Transverse colon (tissue), 4 donors: ENCODE data around the gene IFT81. TPM values are rescaled to one million over a fixed set of nuclear protein-coding genes. Genes with fewer than 3 reads are reported as not detected.

Experiments used
- DNase-seq: peaks from one replicate; pipeline ENCODE4 v3.0.0-alpha.2; 2019
- H3K27ac ChIP-seq, 4 donors: fragments of 200-600 bp; sonication (generic); 2 replicates each; pipeline ENCODE4 v1.5.1; 2016 to 2018; ENCODE audit warnings: inconsistent platforms in 4 of 4
- H3K27me3 ChIP-seq: fragments of 200-600 bp; sonication (generic); 2 replicates; pipeline ENCODE4 v1.5.1; 2017; ENCODE audit warnings: inconsistent platforms
- H3K36me3 ChIP-seq, 4 donors: fragments of 200-600 bp; sonication (generic); 2 replicates each; pipeline ENCODE4 v1.5.1; 2017 to 2019; ENCODE audit warnings: inconsistent platforms in 4 of 4
- H3K4me1 ChIP-seq, 4 donors: fragments of 200-600 bp; sonication (generic); 2 replicates each; pipeline ENCODE4 v1.5.1; 2017 to 2020; ENCODE audit warnings: inconsistent platforms in 4 of 4
- H3K4me3 ChIP-seq, 4 donors: fragments of 200-600 bp; sonication (generic); 1 replicate in 1 of 4; 2 replicates in 3 of 4; pipeline versions ENCODE4 v1.5.1 to v1.6.1; 2017 to 2019; ENCODE audit warnings: inconsistent platforms in 4 of 4
- H3K9me3 ChIP-seq, 2 donors: fragments of 200-600 bp; sonication (generic); 2 replicates each; pipeline ENCODE4 v1.5.1; 2017 to 2019; ENCODE audit warnings: inconsistent platforms in 2 of 2
- EP300 ChIP-seq: sonication (generic); formaldehyde crosslinking; IDR thresholded peaks from one replicate; pipeline ENCODE4 v1.6.1; 2017; ENCODE audit warnings: antibody characterized with exemption, low read depth
- POLR2A ChIP-seq: fragments of 450-650 bp; IDR thresholded peaks from one replicate; pipeline ENCODE4 v1.6.1; 2016; ENCODE audit warnings: antibody characterized with exemption, mild to moderate bottlenecking, moderate library complexity
- POLR2AphosphoS5 ChIP-seq, 3 donors: sonication (generic); formaldehyde crosslinking; IDR thresholded peaks; one replicate each; pipeline ENCODE4 v1.6.1; 2016; ENCODE audit warnings: antibody characterized with exemption in 3 of 3
- WGBS, 2 donors: methylation state at CpG; one replicate each; pipeline ENCODE4 v1.1.5; 2018; ENCODE audit warnings: low coverage in 1 of 2; 5-methylcytosine and 5-hydroxymethylcytosine counted together
- in situ Hi-C, 4 donors: fragments of 200-750 bp; cut with MboI; loops; one replicate each; pipeline versions ENCODE4 v1.15.0 to v1.15.1; 2017; ENCODE audit warnings: low sequenced_read_pairs in 3 of 4, low pct_ligation_motif_present in 1 of 4, low pct_unique_long_range_greater_than_20kb in 1 of 4
- intact Hi-C: fragments of 100-400 bp; cut with DNase I; formaldehyde crosslinking; loops from one replicate; pipeline ENCODE4 v1.15.1; 2023; ENCODE audit warnings: low total_unique reads
- total RNA-seq, 4 donors: library from RNA; depleted of rRNA; stranded (reverse); fragments of >200 nt; gene quantifications; one replicate each; pipeline ENCODE4 v1.1.0, GENCODE V29; 2016
- TF ChIP-seq, protein P1 (sequence below), 5 experiments: fragments of 200-600 bp in 3 of 5; fragments of 450-650 bp in 2 of 5; sonication (generic) in 3 of 5; IDR thresholded peaks; 1 replicate in 2 of 5; 2 replicates in 3 of 5; pipeline ENCODE4 v1.5.1; 2016 to 2017; ENCODE audit warnings: antibody characterized with exemption in 5 of 5, inconsistent platforms in 3 of 5, mild to moderate bottlenecking in 2 of 5, moderate library complexity in 1 of 5

Gene IFT81
- total RNA-seq, 4 donors from 2014 or later: 2.6 to 14.8 (median 6.4) TPM

DNA sequence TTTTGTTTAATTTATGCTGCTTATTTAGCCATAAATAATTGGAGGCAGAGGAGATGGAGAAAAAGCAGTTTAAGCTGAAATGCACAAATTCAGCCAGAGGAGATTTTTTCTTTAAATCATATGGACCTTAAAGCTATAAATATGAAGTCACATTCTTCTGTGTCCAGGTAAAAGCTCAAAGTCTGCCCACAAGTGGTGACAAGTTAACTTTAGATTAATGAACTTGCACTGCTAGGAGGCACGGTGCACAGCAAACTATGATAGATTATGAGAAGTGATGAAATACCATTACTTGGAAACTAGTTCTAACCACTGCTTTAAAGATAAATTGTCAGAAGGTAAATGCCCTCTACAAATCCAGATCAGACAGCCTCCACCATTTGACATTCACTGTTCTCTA lies 69.0 kb downstream of the IFT81 start:
- intact Hi-C loops (no loop called here), in situ Hi-C loops (no loop called here)
- Histone ChIP-seq H3K27ac (no peak overlapping the region), H3K4me1 (no peaks in the 10 kb centered on the region), H3K36me3 (peaks cover 0 to 14% (median 0%) of the 10 kb centered on the region in 4 donors), H3K27me3 (no peaks in the 10 kb centered on the region), H3K4me3 (no peak overlapping the region), H3K9me3 (no peaks in the 10 kb centered on the region)
- 83% methylated on average over 1 of the region's 1 CpG; no CpG with 5 or more reads in 1 of the 2 donors for WGBS, 2 donors
- TF ChIP-seq POLR2A: no peak
- no peak for TF ChIP-seq POLR2AphosphoS5 (IDR thresholded peaks at IDR 0.05)
- TF ChIP-seq, protein P1, sequence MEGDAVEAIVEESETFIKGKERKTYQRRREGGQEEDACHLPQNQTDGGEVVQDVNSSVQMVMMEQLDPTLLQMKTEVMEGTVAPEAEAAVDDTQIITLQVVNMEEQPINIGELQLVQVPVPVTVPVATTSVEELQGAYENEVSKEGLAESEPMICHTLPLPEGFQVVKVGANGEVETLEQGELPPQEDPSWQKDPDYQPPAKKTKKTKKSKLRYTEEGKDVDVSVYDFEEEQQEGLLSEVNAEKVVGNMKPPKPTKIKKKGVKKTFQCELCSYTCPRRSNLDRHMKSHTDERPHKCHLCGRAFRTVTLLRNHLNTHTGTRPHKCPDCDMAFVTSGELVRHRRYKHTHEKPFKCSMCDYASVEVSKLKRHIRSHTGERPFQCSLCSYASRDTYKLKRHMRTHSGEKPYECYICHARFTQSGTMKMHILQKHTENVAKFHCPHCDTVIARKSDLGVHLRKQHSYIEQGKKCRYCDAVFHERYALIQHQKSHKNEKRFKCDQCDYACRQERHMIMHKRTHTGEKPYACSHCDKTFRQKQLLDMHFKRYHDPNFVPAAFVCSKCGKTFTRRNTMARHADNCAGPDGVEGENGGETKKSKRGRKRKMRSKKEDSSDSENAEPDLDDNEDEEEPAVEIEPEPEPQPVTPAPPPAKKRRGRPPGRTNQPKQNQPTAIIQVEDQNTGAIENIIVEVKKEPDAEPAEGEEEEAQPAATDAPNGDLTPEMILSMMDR (IDR thresholded peaks at IDR 0.05): no peak
- no peak for TF ChIP-seq EP300
- DNase-seq: no peak

DNA sequence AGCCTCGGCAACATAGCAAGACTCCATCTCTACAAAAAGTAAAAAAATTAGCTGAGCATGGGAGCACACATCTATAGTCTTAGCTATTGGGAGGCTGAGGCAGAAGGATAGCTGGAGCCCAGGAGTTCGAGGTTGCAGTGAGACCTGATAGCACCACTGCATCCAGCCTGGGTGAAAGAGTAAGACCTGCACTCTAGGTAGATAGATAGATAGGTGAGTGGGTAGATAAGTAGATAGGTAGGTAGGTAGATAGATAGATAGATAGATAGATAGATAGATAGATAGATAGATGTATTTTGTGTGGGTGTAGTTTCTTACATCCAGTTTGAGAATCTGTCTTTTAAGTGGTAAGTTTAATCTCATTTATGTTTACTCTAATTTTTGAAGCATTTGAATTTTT lies 72.8 kb downstream of the IFT81 start:
- Histone ChIP-seq H3K36me3 (peaks cover 0 to 14% (median 0%) of the 10 kb centered on the region in 4 donors), H3K4me1 (no peaks in the 10 kb centered on the region), H3K9me3 (no peaks in the 10 kb centered on the region), H3K4me3 (no peak overlapping the region), H3K27me3 (no peaks in the 10 kb centered on the region), H3K27ac (no peak overlapping the region)
- in situ Hi-C loops (no loop called here), intact Hi-C loops (no loop called here)
- WGBS, 2 donors: 71 to 91% methylated on average over 2 of the region's 2 CpGs
- DNase-seq: no peak
- TF ChIP-seq POLR2AphosphoS5 (IDR thresholded peaks at IDR 0.05): no peak

DNA sequence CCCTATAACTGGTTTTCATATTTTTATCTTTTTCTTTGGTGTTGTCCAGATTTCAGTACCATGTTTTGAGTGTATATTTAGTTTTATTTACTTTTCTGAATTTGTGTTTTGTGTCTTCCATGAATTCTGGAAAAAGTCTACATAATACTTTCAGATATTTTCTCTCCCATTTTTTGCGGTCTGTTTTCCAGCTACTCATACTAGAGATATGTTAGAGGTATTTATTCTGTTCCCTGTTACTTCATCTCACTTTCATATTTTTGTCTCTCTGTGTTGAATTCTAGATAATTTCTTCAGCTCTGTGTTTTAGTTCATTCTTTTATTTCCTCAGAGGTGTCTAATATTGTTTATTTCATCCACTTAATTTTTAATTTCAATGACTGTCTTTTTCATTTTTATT lies 74.2 kb downstream of the IFT81 start:
- Histone ChIP-seq H3K27me3 (no peaks in the 10 kb centered on the region), H3K36me3 (peaks cover 0 to under 1% (median 0%) of the 10 kb centered on the region in 4 donors), H3K27ac (no peak overlapping the region), H3K4me3 (no peak overlapping the region), H3K4me1 (no peaks in the 10 kb centered on the region), H3K9me3 (no peaks in the 10 kb centered on the region)
- in situ Hi-C loops (no loop called here), intact Hi-C loops (no loop called here)
- TF ChIP-seq POLR2A (no peak), EP300 (no peak), POLR2AphosphoS5 (IDR thresholded peaks at IDR 0.05) (no peak)
- TF ChIP-seq, protein P1 (IDR thresholded peaks at IDR 0.05): no peak
- no peak for DNase-seq
- 100% methylated on average over 1 of the region's 1 CpG for WGBS, 2 donors

DNA sequence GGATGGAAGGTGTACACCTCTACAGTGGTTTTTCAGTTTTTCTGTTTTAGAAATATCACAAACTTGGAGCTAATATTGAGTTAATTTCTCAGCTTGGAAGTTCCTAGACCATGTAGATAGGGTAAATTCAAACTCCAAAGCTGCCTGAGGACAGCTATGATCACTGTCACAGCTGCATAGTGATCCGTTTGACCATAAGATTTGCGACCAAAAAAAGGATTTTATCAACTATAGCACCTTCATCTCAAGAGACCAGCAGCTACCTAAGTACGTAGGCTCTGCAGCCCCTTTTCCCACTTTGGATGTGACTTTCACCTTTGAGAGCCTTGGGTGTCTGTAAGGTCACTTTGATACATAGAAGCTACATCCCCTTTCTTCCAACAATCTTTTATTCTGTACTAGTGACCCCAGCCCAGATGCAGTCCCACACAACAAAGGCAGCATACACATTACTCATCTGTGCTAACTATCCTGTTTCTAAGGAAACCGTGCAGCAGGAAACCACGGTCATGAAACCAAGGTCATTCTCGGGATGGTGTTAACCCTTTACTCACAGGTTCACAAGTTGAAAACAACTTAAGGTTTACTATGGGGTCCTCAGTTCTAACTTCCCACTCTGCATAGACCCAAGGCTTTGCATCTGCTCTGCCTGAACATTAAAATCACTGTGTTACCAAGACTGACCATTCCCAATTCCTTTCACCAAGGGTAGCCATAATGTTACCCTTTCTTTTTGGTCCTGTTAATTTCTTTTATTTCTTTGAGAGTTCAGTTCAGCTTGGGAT lies 75.4 kb downstream of the IFT81 start:
- H3K4me1 ChIP-seq: no peaks in the 10 kb centered on the region
- TF ChIP-seq POLR2A: no peak
- no peak for TF ChIP-seq POLR2AphosphoS5 (IDR thresholded peaks at IDR 0.05)
- TF ChIP-seq, protein P1 (IDR thresholded peaks at IDR 0.05): no peak
- no peak for TF ChIP-seq EP300

DNA sequence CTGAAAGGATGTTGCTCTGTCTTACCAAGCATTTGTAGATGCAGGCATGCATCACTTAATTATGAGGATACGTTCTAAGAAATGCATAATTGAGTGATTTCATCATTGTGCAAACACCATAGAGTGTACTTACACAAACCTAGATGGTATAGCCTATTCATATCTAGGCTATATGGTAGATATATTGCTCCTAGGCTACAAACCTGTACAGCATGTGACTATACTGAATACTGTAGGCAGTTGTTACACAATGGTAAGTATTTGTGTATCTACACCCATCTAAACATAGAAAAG lies 75.9 kb downstream of the IFT81 start:
- Histone ChIP-seq H3K27me3 (no peaks in the 10 kb centered on the region), H3K9me3 (no peaks in the 10 kb centered on the region), H3K36me3 (peaks cover 0 to 10% (median 0%) of the 10 kb centered on the region in 4 donors), H3K4me1 (no peaks in the 10 kb centered on the region), H3K4me3 (no peak overlapping the region), H3K27ac (no peak overlapping the region)
- 70% methylated on average over 1 of the region's 1 CpG; no CpG with 5 or more reads in 1 of the 2 donors for WGBS, 2 donors
- DNase-seq: no peak
- intact Hi-C loops (no loop called here), in situ Hi-C loops (no loop called here)
- no peak for TF ChIP-seq POLR2AphosphoS5 (IDR thresholded peaks at IDR 0.05)
- TF ChIP-seq EP300: no peak
- TF ChIP-seq POLR2A: no peak
- TF ChIP-seq, protein P1 (IDR thresholded peaks at IDR 0.05): no peak

More for the DNA sequence above, 75.4 kb downstream of the IFT81 start:
- Histone ChIP-seq H3K27me3 (no peaks in the 10 kb centered on the region), H3K9me3 (no peaks in the 10 kb centered on the region), H3K27ac (no peak overlapping the region), H3K4me3 (no peak overlapping the region), H3K36me3 (peaks cover 0 to 6% (median 0%) of the 10 kb centered on the region in 4 donors)
- in situ Hi-C loops: no loop called here
- intact Hi-C loops: no loop called here
- 51 to 90% methylated on average over 3 to 6 of the region's 6 CpGs for WGBS, 2 donors
- no peak for DNase-seq
